Subcutaneous abdominal adipose tissue (tissue), 5 donors: ENCODE measurements around the gene MCF2L2.

Experiments used
- H3K27ac ChIP-seq: one replicate; pipeline ENCODE4 v1.7.0; 2013; ENCODE audit warnings: low read depth, mild to moderate bottlenecking, inconsistent platforms, low read length, moderate library complexity
- H3K27me3 ChIP-seq, 5 donors: one replicate each; pipeline ENCODE4 v1.7.0; 2013; ENCODE audit warnings: low read length in 5 of 5, inconsistent platforms in 1 of 5; ENCODE audit not compliant: control insufficient read depth in 5 of 5, insufficient read depth in 4 of 5
- H3K36me3 ChIP-seq, 5 donors: one replicate each; pipeline ENCODE4 v1.7.0; 2013; ENCODE audit warnings: low read length in 5 of 5; ENCODE audit not compliant: control insufficient read depth in 5 of 5, insufficient read depth in 5 of 5
- H3K4me1 ChIP-seq, 5 donors: one replicate each; pipeline ENCODE4 v1.7.0; 2013; ENCODE audit warnings: low read length in 5 of 5, mild to moderate bottlenecking in 3 of 5, moderate library complexity in 1 of 5; ENCODE audit not compliant: control insufficient read depth in 5 of 5, insufficient read depth in 5 of 5
- H3K4me3 ChIP-seq, 5 donors: one replicate each; pipeline ENCODE4 v1.7.0; 2013; ENCODE audit warnings: low read length in 5 of 5, low read depth in 1 of 5
- H3K9ac ChIP-seq, 5 donors: one replicate each; pipeline ENCODE4 v1.7.0; 2013; ENCODE audit warnings: low read length in 5 of 5, mild to moderate bottlenecking in 4 of 5, moderate library complexity in 3 of 5
- H3K9me3 ChIP-seq, 5 donors: one replicate each; pipeline ENCODE4 v1.7.0; 2013; ENCODE audit warnings: low read length in 5 of 5; ENCODE audit not compliant: control insufficient read depth in 5 of 5
- donor health status: healthy.
- donor health status: healthy.
- donor health status: healthy.
- donor health status: healthy.
- donor health status: healthy.

Gene MCF2L2

DNA sequence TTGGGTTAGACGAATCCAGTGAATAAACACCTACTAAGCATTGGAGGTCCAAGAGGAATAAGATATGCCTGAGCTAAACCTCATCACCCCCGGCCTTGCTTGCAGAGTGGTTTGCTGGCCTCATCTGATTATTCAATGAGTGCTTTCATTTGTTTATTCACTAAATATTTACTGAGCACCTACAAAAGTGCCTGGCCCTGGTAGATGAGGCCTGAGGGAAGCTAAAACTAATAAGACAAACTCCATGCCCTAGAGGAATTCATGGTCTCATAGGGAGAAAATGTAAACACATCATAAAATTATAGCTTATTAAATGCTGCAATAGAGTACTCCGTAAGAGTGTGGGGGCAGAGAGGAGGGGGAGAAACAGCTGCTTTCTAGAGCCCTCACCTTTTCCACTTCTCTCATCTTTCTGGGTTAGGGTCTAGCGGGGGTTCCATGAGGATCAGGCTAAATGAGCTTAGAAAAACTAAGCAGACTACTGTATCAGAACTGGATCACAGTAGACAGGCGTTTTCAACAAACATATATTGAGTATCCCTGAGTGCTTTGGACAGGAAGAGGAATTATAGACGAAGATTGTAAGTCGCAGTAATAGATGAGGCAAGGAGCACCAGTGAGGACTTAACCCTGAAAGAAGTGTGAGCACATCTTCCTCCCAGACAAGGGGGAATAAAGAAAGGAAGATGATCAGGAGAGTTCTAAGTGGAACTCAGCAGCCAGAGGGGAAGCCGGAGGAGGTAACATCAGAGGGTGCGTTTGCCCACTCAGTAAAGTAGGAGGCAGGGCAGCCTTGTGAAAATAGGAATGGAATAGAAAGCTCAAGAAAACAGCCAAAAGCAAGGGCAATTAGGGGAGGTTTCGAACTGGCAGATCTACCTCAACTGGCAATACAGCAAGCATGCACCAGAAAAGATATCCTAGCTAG is 234.4 kb downstream of the MCF2L2 start:
- Histone ChIP-seq H3K9ac (no peak overlapping the region), H3K36me3 (no peaks in the 10 kb centered on the region), H3K9me3 (no peaks in the 10 kb centered on the region), H3K27me3 (peaks cover 0 to 5% (median 0%) of the 10 kb centered on the region in 5 donors), H3K4me3 (no peak overlapping the region), H3K4me1 (no peaks in the 10 kb centered on the region), H3K27ac (no peak overlapping the region)

DNA sequence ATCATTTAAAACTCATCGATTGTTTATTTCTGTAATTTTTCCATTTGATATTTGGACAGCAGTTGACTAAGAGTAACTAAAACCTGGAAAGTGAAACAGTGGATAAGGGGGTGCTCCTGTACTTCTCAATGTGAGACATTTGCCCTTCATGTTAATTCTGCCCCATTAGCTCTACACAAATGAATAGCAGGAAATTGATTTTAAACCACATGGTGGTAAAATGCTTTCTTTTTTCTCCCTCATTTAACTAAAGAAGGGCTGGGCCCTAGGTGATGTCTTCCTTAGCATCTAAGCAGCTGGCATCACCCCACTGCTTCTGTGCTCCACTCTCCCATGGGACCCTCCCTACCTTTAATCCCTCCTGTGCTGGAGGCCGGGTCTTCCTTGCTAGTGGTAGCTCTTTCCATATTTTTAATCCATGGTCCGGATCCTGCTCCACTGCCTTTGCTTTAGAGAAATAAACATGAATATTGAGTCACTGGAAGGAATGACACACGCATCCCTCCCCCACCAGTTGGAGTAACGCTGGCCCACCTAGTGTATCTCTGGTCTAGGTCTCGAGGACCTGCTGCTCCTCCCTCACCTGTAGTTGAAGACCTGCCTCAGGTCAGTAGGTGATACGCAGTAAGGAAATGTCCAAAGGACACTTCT is 235.6 kb downstream of the MCF2L2 start:
- H3K9ac ChIP-seq: no peak overlapping the region
- no peaks in the 10 kb centered on the region for H3K4me1 ChIP-seq
- H3K4me3 ChIP-seq: no peak overlapping the region
- peaks cover 0 to 5% (median 0%) of the 10 kb centered on the region in 5 donors for H3K27me3 ChIP-seq
- no peak overlapping the region for H3K27ac ChIP-seq
- H3K36me3 ChIP-seq: no peaks in the 10 kb centered on the region
- H3K9me3 ChIP-seq: no peaks in the 10 kb centered on the region

DNA sequence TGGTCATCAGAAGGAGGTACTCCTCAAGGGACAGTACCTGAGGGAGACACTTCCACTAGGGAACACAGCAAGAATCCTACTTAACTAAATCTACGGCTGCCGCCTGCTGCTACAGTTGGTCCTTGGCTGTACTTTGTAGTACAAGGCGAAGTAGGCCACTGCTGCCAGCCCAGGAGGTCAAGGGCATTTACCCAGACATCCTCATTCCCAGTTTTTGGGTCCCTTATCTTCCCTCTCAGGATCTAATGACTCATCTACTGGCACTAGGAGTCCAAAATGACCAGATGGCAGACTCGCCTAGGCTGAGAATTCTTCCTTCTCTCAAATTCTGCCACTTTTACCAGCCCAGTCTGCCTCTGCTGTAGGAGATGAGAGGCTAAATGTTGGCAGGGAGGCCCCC is 238.8 kb downstream of the MCF2L2 start:
- Histone ChIP-seq H3K4me1 (peaks cover 0 to 12% (median 0%) of the 10 kb centered on the region in 5 donors), H3K27ac (no peak overlapping the region)

DNA sequence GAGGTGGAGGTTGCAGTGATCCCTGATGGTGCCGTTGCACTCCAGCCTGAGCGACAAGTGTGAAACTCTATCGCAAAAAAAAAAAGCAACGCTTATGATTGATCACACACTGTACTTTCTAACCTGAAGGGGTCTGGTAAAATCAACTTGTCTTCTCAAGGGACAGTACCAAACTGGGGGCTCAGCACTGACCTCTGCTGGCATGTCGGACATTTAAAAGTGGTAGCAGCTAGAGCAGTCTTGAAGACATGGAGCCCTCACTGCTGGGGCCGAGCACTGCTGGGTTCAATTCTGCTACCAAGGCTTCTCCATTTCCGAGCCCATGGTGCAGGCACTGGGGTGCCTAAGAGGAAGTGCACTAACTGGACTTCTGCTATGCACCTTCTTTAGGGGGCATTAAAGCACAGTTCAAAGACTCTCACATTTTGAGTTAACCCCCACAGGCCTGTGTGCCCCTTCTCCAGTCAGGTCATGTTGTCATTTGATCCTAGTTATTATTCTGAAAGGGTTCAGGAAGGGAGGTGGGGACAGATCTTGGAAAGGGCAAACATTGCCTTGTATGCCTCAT is 239.4 kb downstream of the MCF2L2 start:
- Histone ChIP-seq H3K9ac (no peak overlapping the region), H3K27ac (no peak overlapping the region), H3K27me3 (peaks cover 0 to 1% (median 0%) of the 10 kb centered on the region in 5 donors), H3K9me3 (no peaks in the 10 kb centered on the region), H3K36me3 (no peaks in the 10 kb centered on the region), H3K4me3 (no peak overlapping the region), H3K4me1 (peaks cover 0 to 12% (median 0%) of the 10 kb centered on the region in 5 donors)

More for the DNA sequence above, 238.8 kb downstream of the MCF2L2 start:
- H3K9ac ChIP-seq: no peak overlapping the region
- H3K36me3 ChIP-seq: no peaks in the 10 kb centered on the region
- H3K27me3 ChIP-seq: peaks cover 0 to 5% (median 0%) of the 10 kb centered on the region in 5 donors
- H3K4me3 ChIP-seq: no peak overlapping the region
- H3K9me3 ChIP-seq: no peaks in the 10 kb centered on the region

DNA sequence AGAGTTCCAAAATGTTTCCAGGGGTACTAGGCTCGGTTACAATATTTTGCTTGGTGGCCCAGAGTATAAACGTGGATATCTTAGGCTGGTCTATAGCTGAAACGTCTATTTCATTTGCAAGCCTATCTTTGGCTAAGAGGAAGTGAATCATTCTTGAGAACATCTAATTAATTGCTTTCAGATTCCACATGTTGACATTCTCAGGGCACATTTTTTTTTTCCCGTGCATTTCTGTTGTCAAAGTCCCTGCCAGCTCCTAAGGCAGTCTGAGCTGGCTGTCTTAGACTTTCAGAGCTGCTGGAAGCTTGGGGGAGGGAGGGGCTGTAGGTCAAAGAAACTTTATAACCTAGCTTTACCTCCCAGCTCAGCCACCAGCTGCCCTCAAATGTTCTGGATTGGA is 242.7 kb downstream of the MCF2L2 start:
- no peak overlapping the region for H3K4me3 ChIP-seq
- H3K36me3 ChIP-seq: no peaks in the 10 kb centered on the region
- H3K27me3 ChIP-seq: no peaks in the 10 kb centered on the region
- H3K9me3 ChIP-seq: no peaks in the 10 kb centered on the region
- no peak overlapping the region for H3K9ac ChIP-seq
- H3K4me1 ChIP-seq: peaks cover 0 to 12% (median 0%) of the 10 kb centered on the region in 5 donors
- H3K27ac ChIP-seq: no peak overlapping the region

DNA sequence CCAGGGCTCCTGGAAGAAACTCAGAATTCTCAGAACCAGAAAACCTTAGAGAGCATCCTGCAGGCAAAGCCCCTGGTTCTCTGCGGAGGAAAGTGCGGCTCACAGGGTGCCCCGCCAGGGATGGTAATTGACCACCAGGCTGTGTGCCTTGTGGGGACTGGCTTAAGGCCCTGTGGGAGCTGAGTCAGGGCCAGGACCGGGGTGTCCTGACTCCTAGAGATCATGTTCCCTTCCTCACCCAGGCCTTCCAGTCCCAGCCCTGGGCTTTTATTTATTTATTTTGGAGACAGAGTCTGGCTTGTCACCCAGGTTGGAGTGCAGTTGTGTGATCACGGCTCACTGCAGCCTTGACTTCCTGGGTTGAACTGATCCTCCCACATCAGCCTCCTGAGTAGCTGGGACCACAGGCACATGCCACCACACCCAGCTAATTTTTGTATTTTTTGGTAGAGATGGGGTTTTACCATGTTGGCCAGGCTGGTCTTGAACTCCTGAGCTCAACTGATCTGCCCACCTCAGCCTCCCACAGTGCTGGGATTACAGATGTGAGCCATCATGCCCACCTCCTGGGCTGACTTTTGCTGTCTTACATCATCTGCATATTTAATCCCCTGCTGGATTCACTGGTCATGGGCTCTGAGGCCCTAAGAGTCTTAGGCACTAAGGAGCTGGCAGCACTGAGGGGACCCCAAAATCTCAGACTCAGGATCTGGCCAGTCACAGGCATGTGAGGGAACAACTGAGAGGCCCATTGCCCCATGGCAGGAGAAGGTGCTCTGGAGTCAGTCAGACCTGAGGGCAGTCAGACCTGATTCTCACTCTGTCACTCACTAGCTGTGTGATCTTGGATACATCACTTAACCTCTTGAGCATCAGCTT is 245.4 kb downstream of the MCF2L2 start:
- Histone ChIP-seq H3K36me3 (no peaks in the 10 kb centered on the region), H3K27me3 (peaks cover 3 to 16% (median 16%) of the 10 kb centered on the region in 5 donors), H3K27ac (no peak overlapping the region), H3K9ac (no peak overlapping the region), H3K4me3 (no peak overlapping the region), H3K4me1 (peaks cover 0 to 30% (median 17%) of the 10 kb centered on the region in 5 donors), H3K9me3 (no peaks in the 10 kb centered on the region)

DNA sequence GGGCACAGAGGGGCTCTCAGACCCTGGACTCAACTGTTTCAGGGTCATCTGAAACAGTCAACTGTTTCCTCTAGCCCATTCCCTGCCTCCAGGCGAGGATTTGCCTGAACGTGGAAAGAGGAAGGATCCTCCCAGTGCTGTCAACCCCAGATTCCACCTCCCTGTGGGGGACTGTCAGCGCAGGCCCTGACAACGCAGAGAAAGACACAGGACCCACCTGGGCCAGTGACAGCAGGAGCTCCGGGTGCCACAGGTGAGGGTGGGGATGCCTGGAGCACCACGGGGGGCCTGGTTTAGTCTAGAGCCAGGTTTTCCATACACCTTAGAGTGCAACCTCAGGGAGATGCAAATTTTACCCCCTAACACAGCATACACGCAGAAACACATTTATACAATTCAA is 246.3 kb downstream of the MCF2L2 start:
- Histone ChIP-seq H3K36me3 (no peaks in the 10 kb centered on the region), H3K4me1 (peaks cover 0 to 30% (median 17%) of the 10 kb centered on the region in 5 donors), H3K4me3 (no peak overlapping the region), H3K9me3 (no peaks in the 10 kb centered on the region), H3K27ac (no peak overlapping the region), H3K27me3 (peaks cover 3 to 20% (median 16%) of the 10 kb centered on the region in 5 donors), H3K9ac (no peak overlapping the region)

DNA sequence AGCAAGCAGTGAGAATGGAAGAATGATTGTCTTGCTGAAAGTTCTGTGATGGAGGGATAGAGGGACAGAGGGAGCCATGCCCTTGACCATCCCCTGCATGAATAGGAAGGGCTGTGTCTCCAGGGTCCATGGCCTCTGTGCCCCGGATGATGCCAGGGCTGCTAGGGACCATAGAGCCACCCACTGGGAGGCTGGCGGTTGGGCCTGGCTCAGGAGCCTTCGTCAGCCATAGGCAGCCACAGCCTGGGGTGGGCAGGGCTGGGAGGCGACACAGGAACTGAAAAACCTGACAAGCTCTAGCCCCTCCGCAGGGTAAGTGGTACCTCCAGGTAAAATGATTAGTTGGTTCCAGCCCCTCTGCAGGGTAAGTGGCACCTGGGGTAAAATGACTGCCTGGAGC is 246.8 kb downstream of the MCF2L2 start:
- Histone ChIP-seq H3K9ac (no peak overlapping the region), H3K27ac (no peak overlapping the region), H3K36me3 (no peaks in the 10 kb centered on the region), H3K4me1 (peaks cover 0 to 30% (median 17%) of the 10 kb centered on the region in 5 donors), H3K27me3 (peaks cover 5 to 22% (median 20%) of the 10 kb centered on the region in 5 donors), H3K4me3 (no peak overlapping the region), H3K9me3 (no peaks in the 10 kb centered on the region)

DNA sequence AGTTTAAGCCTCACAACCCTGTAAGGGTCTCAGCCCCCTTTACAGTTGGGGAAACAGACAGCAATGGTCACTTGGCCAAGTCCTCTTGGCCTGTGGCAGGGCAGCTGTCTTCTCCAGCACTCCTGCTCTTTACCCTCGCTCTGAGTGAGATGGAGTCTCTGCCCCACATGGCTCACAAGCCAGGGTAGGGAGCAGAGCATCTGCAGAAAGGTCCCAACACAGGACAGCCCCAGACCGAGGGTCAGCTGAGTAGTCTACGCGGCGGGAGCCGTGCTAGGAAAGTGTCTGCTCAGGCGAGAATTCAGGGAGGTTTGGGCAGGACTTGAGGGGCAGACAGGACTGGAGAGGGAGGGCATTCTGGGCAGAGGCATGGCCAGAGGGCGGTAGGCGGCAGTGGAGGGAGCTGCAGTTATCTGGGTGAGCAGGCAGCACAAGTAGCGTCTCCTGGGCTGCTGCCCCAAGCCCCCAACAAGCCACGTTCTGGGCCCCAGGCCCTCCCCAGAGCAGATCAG is 247.6 kb downstream of the MCF2L2 start:
- H3K4me3 ChIP-seq: no peak overlapping the region
- H3K9me3 ChIP-seq: no peaks in the 10 kb centered on the region
- no peaks in the 10 kb centered on the region for H3K36me3 ChIP-seq
- H3K9ac ChIP-seq: no peak overlapping the region
- peaks cover 9 to 27% (median 24%) of the 10 kb centered on the region in 5 donors for H3K27me3 ChIP-seq
- H3K4me1 ChIP-seq: peaks cover 0 to 27% (median 17%) of the 10 kb centered on the region in 5 donors
- no peak overlapping the region for H3K27ac ChIP-seq
